GM12878 (cell line): ENCODE results near the gene TLR10. TPM values are rescaled to one million over a fixed set of nuclear protein-coding genes. Genes with fewer than 3 reads are reported as not detected.

ENCODE experiments used
- BACH1 ChIP-seq: fragments of 450-650 bp; IDR thresholded peaks from 2 replicates; pipeline ENCODE4 v1.6.1; 2017; ENCODE audit warnings: mild to moderate bottlenecking, borderline replicate concordance
- CREM ChIP-seq: IDR thresholded peaks from 2 replicates; pipeline ENCODE4 v1.6.1; 2014; ENCODE audit warnings: antibody characterized with exemption, low read depth
- JUNB ChIP-seq: IDR thresholded peaks from 2 replicates; pipeline ENCODE4 v1.6.1; 2016; ENCODE audit warnings: antibody characterized with exemption, mild to moderate bottlenecking
- NR2C1 ChIP-seq: fragments of 450-650 bp; IDR thresholded peaks from 2 replicates; pipeline ENCODE4 v1.6.1; 2017; ENCODE audit warnings: antibody characterized with exemption, mild to moderate bottlenecking, moderate library complexity
- TARDBP ChIP-seq: IDR thresholded peaks from 2 replicates; pipeline ENCODE4 v1.6.1; 2016; ENCODE audit warnings: borderline replicate concordance
- TCF3 ChIP-seq: IDR thresholded peaks from 2 replicates; pipeline ENCODE4 v1.6.1; 2012; ENCODE audit warnings: low read depth, mild to moderate bottlenecking, low read length, borderline replicate concordance; ENCODE audit not compliant: insufficient read depth
- TCF7 ChIP-seq: IDR thresholded peaks from 2 replicates; pipeline ENCODE4 v1.6.1; 2014; ENCODE audit warnings: antibody characterized with exemption, borderline replicate concordance
- ZZZ3 ChIP-seq: IDR thresholded peaks from 2 replicates; pipeline ENCODE4 v1.6.1; 2011; ENCODE audit warnings: low read depth; ENCODE audit not compliant: control insufficient read depth, insufficient read length
- polyA plus RNA-seq, 11 experiments: library from polyadenylated mRNA; depleted of rRNA in 4 of 11; unstranded in 6 of 11; stranded (reverse) in 5 of 11; fragments of >200 nt; fragmentation: Nextera tagmentation in 4 of 11; fragmentation: Illumina TruSeq in 1 of 11; extraction: Ambion mirVana in 4 of 11; extraction: Trizol in 1 of 11; gene quantifications; 1 replicate in 1 of 11; 2 replicates in 10 of 11; pipeline versions ENCODE4 v1.2.1 to v1.2.3, GENCODE V29; 2011 to 2016; ENCODE audit warnings: inconsistent platforms in 2 of 11, missing spikeins in 2 of 11, low read depth in 1 of 11
- total RNA-seq, 4 experiments: library from RNA; depleted of rRNA in 3 of 4; stranded (reverse); fragments of >200 nt in 3 of 4; fragmentation: Illumina TruSeq in 1 of 4; extraction: Trizol in 1 of 4; gene quantifications; 2 replicates each; pipeline versions ENCODE4 v1.2.1 to v1.2.3, GENCODE V29; 2013 to 2021
- TF ChIP-seq, protein P1 (sequence below): fragments of 450-650 bp; IDR thresholded peaks from 2 replicates; pipeline ENCODE4 v1.6.1; 2018; ENCODE audit warnings: mild to moderate bottlenecking, low read depth, moderate library complexity; ENCODE audit not compliant: partially characterized antibody
- TF ChIP-seq, protein P2 (sequence below): fragments of 450-650 bp; IDR thresholded peaks from 2 replicates; pipeline ENCODE4 v1.6.1; 2016; ENCODE audit warnings: mild to moderate bottlenecking

The TLR10 gene
- total and polyA plus RNA-seq, 10 of the 15 experiments (the other 5 are each of a cell fraction or from before 2014, with no cell fraction given), result 31.5 to 149 (median 64.9) TPM

DNA sequence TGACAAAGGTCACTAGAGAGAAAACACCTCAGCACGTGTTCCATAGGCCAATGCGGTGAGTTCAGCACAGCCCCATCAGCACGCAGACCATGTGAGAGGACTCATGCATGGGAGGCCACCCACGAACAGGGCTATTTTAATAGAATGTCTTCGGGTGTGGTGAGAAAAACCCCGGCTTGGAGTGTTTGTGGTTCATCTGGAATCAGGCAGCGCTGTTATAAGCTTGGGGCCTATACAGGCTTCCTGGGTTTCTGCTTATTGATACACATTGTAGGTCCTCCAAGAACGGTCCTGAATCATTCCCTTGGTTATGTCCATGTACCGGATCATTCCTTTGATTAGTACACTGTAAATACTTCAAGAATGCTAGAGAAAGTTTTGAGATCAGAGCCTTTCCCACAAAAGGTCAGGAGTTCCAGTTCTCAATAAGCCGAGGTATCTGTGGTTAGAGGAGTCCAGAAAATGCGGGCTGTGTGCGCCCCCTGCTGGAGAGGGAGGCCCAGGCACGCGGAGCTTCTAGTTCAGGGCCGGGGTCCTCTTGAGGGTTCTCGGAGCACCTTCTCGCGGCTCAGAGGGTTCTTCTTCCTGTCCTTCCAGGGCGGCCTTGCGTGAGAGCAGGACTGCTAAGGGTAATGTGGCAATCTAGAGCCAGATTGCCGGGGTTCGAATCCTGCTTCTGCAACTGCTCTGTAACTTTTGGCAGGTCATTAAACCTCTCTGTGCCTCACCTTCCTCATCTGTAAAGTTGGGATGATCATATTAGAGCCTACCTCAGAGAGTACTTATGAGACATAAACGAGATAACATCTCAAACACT lies 51.8 kb downstream of the TLR10 start (continued):
- TF ChIP-seq, protein P1, sequence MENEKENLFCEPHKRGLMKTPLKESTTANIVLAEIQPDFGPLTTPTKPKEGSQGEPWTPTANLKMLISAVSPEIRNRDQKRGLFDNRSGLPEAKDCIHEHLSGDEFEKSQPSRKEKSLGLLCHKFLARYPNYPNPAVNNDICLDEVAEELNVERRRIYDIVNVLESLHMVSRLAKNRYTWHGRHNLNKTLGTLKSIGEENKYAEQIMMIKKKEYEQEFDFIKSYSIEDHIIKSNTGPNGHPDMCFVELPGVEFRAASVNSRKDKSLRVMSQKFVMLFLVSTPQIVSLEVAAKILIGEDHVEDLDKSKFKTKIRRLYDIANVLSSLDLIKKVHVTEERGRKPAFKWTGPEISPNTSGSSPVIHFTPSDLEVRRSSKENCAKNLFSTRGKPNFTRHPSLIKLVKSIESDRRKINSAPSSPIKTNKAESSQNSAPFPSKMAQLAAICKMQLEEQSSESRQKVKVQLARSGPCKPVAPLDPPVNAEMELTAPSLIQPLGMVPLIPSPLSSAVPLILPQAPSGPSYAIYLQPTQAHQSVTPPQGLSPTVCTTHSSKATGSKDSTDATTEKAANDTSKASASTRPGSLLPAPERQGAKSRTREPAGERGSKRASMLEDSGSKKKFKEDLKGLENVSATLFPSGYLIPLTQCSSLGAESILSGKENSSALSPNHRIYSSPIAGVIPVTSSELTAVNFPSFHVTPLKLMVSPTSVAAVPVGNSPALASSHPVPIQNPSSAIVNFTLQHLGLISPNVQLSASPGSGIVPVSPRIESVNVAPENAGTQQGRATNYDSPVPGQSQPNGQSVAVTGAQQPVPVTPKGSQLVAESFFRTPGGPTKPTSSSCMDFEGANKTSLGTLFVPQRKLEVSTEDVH, result peak; percentile 44
- peak; percentile 80; the same call in 1 of the 2 replicates for TF ChIP-seq TCF3
- TF ChIP-seq TARDBP, result peak; percentile 55; the same call in 1 of the 2 replicates
- no peak for TF ChIP-seq ZZZ3
- peak; percentile 18; the same call in 1 of the 2 replicates for TF ChIP-seq TCF7
- no peak for TF ChIP-seq BACH1
- TF ChIP-seq JUNB, result 0 out of 2 replicates have a peak, but pooled peaks have one; percentile 40
- no peak for TF ChIP-seq NR2C1
- TF ChIP-seq, protein P2, sequence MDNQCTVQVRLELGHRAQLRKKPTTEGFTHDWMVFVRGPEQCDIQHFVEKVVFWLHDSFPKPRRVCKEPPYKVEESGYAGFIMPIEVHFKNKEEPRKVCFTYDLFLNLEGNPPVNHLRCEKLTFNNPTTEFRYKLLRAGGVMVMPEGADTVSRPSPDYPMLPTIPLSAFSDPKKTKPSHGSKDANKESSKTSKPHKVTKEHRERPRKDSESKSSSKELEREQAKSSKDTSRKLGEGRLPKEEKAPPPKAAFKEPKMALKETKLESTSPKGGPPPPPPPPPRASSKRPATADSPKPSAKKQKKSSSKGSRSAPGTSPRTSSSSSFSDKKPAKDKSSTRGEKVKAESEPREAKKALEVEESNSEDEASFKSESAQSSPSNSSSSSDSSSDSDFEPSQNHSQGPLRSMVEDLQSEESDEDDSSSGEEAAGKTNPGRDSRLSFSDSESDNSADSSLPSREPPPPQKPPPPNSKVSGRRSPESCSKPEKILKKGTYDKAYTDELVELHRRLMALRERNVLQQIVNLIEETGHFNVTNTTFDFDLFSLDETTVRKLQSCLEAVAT, result peak; percentile 95
- TF ChIP-seq CREM, result peak; percentile 85
- TF ChIP-seq, all 136 proteins: peak for 68
